ENCODE data around the gene VWCE.
"Not testable (repeated sequence)": the region's sequence is repeated elsewhere in the genome, so short reads cannot be mapped to it uniquely, and the experiment has no call there.

Gene VWCE

GRCh38 chr11:61250796-61251765 lies 44.0 kb downstream of the VWCE start:
- DNase-seq: not testable (repeated sequence)

- DNase-seq: not testable (repeated sequence)
Measured at GRCh38 chr11:61249201-61249600, 45.9 kb downstream of the VWCE start.

- not testable (repeated sequence) for DNase-seq
Measured at GRCh38 chr11:61248071-61248470, 47.0 kb downstream of the VWCE start.

GRCh38 chr11:61245284-61245964 lies 49.7 kb downstream of the VWCE start:
- DNase-seq: not testable (repeated sequence)

GRCh38 chr11:61241526-61241925 lies 53.6 kb downstream of the VWCE start:
- DNase-seq: not testable (repeated sequence)

- not testable (repeated sequence) for DNase-seq
Measured at GRCh38 chr11:61240875-61241274, 54.2 kb downstream of the VWCE start, which contains the start of gene PGA5. Gene PGA5, plus strand, starts transcription at chr11:61241175. Its CDS starts 52 bp downstream, at chr11:61241227.

GRCh38 chr11:61240288-61240687 lies 54.8 kb downstream of the VWCE start:
- DNase-seq: not testable (repeated sequence)

GRCh38 chr11:61237130-61237529 lies 58.0 kb downstream of the VWCE start:
- DNase-seq: not testable (repeated sequence)

GRCh38 chr11:61232548-61233145 lies 62.5 kb downstream of the VWCE start:
- not testable (repeated sequence) for DNase-seq

- DNase-seq: not testable (repeated sequence)
Measured at GRCh38 chr11:61231585-61231984, 63.5 kb downstream of the VWCE start.

GRCh38 chr11:61231033-61231432 lies 64.1 kb downstream of the VWCE start:
- DNase-seq: not testable (repeated sequence)

GRCh38 chr11:61229458-61229857 lies 65.7 kb downstream of the VWCE start:
- not testable (repeated sequence) for DNase-seq

GRCh38 chr11:61226457-61227137 lies 68.5 kb downstream of the VWCE start:
- not testable (repeated sequence) for DNase-seq

- not testable (repeated sequence) for DNase-seq
Measured at GRCh38 chr11:61222692-61223091, 72.4 kb downstream of the VWCE start.

GRCh38 chr11:61222047-61222446 lies 73.1 kb downstream of the VWCE start, which contains the start of gene PGA4:
Gene PGA4, plus strand, starts transcription at chr11:61222347. Its CDS starts 54 bp downstream, at chr11:61222401.
- DNase-seq: not testable (repeated sequence)

GRCh38 chr11:61219016-61219415 lies 76.1 kb downstream of the VWCE start:
- not testable (repeated sequence) for DNase-seq

- not testable (repeated sequence) for DNase-seq
Measured at GRCh38 chr11:61218306-61218705, 76.8 kb downstream of the VWCE start.

- not testable (repeated sequence) for DNase-seq
Measured at GRCh38 chr11:61213711-61214324, 81.3 kb downstream of the VWCE start.

GRCh38 chr11:61212202-61212601 lies 82.9 kb downstream of the VWCE start:
- DNase-seq: not testable (repeated sequence)

- DNase-seq: not testable (repeated sequence)
Measured at GRCh38 chr11:61211327-61211952, 83.7 kb downstream of the VWCE start.

- not testable (repeated sequence) for DNase-seq
Measured at GRCh38 chr11:61210629-61211028, 84.5 kb downstream of the VWCE start.

Data from NCI-H748 treated with DMSO at 0.1 percent for 48 hours (cell line).